Mucosa of stomach (tissue), 1 donor: ENCODE measurements around the gene UBL4A.

Experiments used
- H3K27me3 ChIP-seq: one replicate; pipeline ENCODE4 v1.7.0; 2013; ENCODE audit warnings: mild to moderate bottlenecking, low read length; ENCODE audit not compliant: control insufficient read depth, insufficient read depth
- H3K36me3 ChIP-seq: one replicate; pipeline ENCODE4 v1.7.0; 2013; ENCODE audit warnings: low read length; ENCODE audit not compliant: control insufficient read depth, insufficient read depth
- H3K4me1 ChIP-seq: one replicate; pipeline ENCODE4 v1.7.0; 2013; ENCODE audit warnings: mild to moderate bottlenecking, low read length; ENCODE audit not compliant: control insufficient read depth, insufficient read depth
- H3K4me3 ChIP-seq: one replicate; pipeline ENCODE4 v1.7.0; 2013; ENCODE audit warnings: low read length
- H3K9ac ChIP-seq: one replicate; pipeline ENCODE4 v1.7.0; 2013; ENCODE audit warnings: mild to moderate bottlenecking, low read length, moderate library complexity
- H3K9me3 ChIP-seq: one replicate; pipeline ENCODE4 v1.7.0; 2013; ENCODE audit warnings: mild to moderate bottlenecking, low read length, moderate library complexity; ENCODE audit not compliant: control insufficient read depth
- donor health status: Pancreatic carcinoma.

The UBL4A gene

DNA sequence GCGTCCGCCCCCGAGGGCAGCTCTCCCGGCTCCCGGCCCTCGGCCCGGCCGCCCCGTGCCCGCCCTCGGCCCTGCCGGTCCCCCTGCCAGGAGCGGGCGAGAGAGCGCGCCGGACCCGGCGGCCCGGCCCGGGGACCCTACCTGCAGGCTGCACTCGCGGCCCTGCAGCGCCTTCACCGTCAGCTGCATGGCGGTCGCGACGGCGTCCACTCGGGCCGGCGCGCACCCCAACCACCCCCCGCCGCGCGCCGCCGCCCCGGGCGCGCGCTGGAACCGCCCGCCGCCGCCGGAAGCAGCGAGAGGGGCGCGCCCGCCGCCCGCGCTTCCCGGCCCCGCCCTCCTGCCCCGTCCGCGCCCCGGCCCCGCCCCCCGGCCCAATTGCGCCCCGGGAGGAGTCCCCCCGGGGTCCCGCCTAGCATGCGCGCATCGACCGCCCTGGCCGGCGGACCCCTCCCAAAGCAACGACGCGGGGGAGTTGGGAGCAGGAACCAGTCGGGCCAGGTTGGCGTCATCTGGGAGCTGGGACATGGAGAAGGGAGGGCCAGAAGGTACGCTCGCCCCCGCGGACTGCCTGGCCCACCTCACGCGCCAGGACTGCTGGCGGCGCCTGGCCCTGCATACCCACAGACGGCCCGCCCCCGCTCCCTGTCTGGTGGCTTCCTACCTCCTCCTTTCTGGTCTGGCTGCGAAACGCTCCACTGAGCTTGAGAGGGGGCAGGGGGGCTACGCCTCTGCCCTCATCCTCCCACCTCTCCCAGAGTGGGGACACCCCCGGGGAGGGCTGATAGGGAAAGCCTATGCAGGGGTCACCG is at the start of gene UBL4A:
UBL4A (minus strand) TSS at position 220 of the 812 bp plus-strand sequence; CDS start at position 189, 31 bp downstream.
- Histone ChIP-seq H3K27me3 (no peaks in the 10 kb centered on the region), H3K4me1 (peaks cover 24% of the 10 kb centered on the region), H3K9me3 (no peaks in the 10 kb centered on the region), H3K36me3 (no peaks in the 10 kb centered on the region), H3K4me3 (peak within 1 kb of the TSS; percentile 36), H3K9ac (peak within 1 kb of the TSS; percentile 59)

- no peaks in the 10 kb centered on the region for H3K36me3 ChIP-seq
- no peaks in the 10 kb centered on the region for H3K9me3 ChIP-seq
- H3K4me1 ChIP-seq = peaks cover 8% of the 10 kb centered on the region
- no peak overlapping the region for H3K9ac ChIP-seq
- no peak overlapping the region for H3K4me3 ChIP-seq
- no peaks in the 10 kb centered on the region for H3K27me3 ChIP-seq
Measured at GRCh38 chrX:154535892-154536291, 49.5 kb upstream of the UBL4A start.

DNA sequence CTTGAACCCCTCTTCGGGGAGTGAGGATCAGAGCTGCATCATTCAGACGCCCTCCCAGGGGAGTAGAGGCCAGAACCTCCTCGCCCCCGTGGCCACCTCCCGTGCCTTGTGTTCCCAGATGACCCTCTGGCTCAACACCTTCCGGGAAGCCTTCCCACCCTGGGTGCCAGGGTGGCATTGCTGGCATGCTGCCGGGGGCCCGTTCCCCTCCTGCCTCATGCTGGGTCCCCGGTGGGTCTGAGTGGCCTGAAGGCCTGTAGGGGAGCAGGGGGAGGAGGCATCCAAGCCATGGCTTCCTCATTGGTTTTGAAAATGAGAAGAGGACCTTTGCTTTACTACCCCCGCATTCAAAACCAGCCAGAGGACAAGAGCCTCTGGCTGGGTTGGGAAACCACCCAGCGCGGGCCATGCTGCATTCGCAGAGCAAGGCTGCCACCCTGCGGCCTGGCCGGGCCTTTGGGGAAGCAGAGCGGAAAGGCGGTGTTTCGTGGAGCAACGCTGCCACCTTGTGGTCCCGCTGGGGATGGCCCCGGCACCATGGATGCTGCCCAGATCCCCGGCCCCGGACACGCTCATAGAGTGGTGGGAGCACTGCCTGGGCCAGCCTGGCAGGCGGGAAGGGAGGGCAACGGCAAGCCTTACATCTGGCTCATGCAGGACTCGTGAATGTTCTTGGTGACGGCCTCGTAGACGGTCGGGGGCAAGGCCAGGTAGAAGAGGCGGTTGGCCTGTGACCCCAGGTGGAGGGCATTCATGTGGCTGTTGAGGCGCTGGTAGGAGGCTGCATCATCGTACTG is 48.3 kb upstream of the UBL4A start:
- no peak overlapping the region for H3K4me3 ChIP-seq
- no peak overlapping the region for H3K9ac ChIP-seq

GRCh38 chrX:154532690-154533089 is 46.3 kb upstream of the UBL4A start:
- no peaks in the 10 kb centered on the region for H3K27me3 ChIP-seq
- H3K9ac ChIP-seq = no peak overlapping the region
- H3K36me3 ChIP-seq = no peaks in the 10 kb centered on the region
- H3K9me3 ChIP-seq = no peaks in the 10 kb centered on the region
- H3K4me3 ChIP-seq = no peak overlapping the region
- H3K4me1 ChIP-seq = peaks cover 4% of the 10 kb centered on the region

More for the DNA sequence above, 48.3 kb upstream of the UBL4A start:
- peaks cover 3% of the 10 kb centered on the region for H3K4me1 ChIP-seq
- H3K36me3 ChIP-seq = no peaks in the 10 kb centered on the region
- H3K9me3 ChIP-seq = no peaks in the 10 kb centered on the region
- H3K27me3 ChIP-seq = no peaks in the 10 kb centered on the region

DNA sequence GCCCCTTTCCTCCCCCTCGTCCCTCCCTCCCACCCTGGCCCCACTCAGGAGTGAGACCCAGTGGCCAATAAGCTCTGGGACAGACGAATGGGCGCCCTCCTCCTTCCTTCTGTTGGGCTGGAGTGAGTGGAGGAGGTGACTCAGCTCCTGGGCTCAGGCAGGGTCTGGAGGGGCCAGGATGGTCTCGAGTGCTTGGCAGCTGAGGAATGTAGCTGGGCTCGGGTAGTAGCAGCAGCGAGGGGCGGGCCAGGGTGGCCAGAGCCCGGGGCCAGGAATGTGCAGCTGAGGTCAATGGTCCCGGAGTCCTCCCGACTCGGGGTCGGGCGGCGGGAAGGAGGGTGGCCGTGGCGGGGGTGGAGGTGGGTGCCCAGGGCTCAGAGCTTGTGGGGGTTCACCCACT is 45.2 kb upstream of the UBL4A start:
- no peak overlapping the region for H3K9ac ChIP-seq
- no peaks in the 10 kb centered on the region for H3K36me3 ChIP-seq
- H3K27me3 ChIP-seq = no peaks in the 10 kb centered on the region
- no peak overlapping the region for H3K4me3 ChIP-seq
- H3K9me3 ChIP-seq = no peaks in the 10 kb centered on the region
- H3K4me1 ChIP-seq = peaks cover 12% of the 10 kb centered on the region

DNA sequence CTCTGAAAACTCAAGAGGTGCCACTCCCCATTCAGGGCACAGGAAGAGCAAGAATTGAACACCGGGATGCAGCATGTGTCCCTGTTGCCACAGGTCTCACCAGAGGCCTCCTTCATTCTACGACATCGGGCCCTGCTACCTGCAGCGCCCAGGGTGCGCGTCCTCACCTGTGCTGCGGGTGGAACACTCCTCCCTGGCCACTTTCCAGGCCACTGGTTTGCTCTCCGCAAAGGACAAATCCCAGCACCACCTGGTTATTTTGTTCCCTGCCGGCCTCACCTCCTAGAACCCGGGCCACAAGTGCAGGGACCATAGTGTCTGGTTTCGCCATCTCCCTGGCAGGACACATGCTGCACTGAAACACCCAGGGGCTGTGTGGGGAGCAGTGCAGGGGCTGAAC is 43.9 kb upstream of the UBL4A start:
- no peak overlapping the region for H3K4me3 ChIP-seq
- no peaks in the 10 kb centered on the region for H3K9me3 ChIP-seq
- H3K4me1 ChIP-seq = peaks cover 12% of the 10 kb centered on the region
- no peak overlapping the region for H3K9ac ChIP-seq
- no peaks in the 10 kb centered on the region for H3K36me3 ChIP-seq
- no peaks in the 10 kb centered on the region for H3K27me3 ChIP-seq

DNA sequence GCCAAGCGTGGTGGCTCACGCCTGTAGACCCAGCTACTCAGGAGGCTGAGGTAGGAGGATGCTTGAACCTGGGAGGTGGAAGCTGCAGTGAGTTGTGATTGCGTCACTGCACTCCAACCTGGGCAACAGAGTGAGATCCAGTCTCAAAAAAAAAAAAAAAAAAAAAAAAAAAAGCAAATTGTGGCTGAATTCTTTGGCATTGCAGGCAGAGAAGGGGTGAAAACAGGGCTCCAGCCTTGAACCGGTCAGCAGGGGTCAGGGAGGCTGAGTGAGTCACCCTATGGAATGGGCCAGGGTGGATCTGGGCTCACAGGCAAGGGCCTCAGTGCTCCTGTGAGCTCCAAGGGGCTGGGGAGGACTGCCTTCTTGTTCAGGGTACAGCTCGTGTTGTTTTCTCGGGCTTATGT is 42.8 kb upstream of the UBL4A start:
- no peaks in the 10 kb centered on the region for H3K36me3 ChIP-seq

DNA sequence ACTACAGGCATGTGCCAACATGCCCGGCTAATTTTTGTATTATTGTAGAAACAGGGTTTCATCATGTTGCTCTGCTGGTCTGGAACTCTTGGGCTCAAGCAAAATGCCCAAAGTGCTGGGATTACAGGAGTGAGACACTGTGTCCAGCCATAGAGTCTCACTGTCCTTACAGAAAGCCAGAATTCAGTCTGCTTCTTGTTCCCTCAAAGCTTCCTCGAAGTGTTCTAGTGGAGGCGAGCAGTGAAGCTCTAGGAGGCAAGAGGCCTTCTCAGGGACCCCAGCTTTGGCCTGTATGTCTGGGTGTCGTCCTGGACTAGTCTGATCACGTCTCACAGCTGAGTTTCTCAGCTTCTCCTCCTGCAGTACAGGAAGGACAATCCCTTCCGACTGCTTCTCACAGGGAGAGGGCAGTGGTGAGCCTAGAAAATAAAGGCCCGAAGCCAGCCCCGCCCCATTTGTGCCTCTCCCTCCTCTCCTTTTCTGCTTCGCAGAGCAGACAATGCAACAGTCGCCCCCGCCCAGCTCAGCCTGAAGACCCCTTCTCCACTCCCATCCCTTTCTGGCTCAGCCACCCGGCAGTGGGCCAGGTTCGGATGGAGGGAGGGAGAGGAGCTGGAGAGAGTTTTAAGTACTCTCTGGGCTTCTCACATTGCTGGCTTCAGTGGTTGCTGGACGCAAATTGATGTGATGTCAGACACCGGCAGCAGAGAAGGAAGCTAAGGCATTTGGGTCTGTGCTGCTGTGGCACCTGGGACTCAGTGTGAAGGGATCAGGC is 40.7 kb upstream of the UBL4A start:
- H3K9me3 ChIP-seq = no peaks in the 10 kb centered on the region
- peak overlapping the region; percentile 64 for H3K9ac ChIP-seq
- no peak overlapping the region for H3K4me3 ChIP-seq
- no peaks in the 10 kb centered on the region for H3K36me3 ChIP-seq
- H3K27me3 ChIP-seq = no peaks in the 10 kb centered on the region
- peaks cover 13% of the 10 kb centered on the region for H3K4me1 ChIP-seq

More for the DNA sequence above, 42.8 kb upstream of the UBL4A start:
- Histone ChIP-seq H3K4me3 (no peak overlapping the region), H3K9ac (no peak overlapping the region), H3K9me3 (no peaks in the 10 kb centered on the region), H3K27me3 (no peaks in the 10 kb centered on the region), H3K4me1 (peaks cover 13% of the 10 kb centered on the region)

- no peaks in the 10 kb centered on the region for H3K27me3 ChIP-seq
- no peak overlapping the region for H3K9ac ChIP-seq
- no peaks in the 10 kb centered on the region for H3K36me3 ChIP-seq
- peaks cover 13% of the 10 kb centered on the region for H3K4me1 ChIP-seq
- H3K9me3 ChIP-seq = no peaks in the 10 kb centered on the region
- H3K4me3 ChIP-seq = no peak overlapping the region
Measured at GRCh38 chrX:154525606-154526490, 39.4 kb upstream of the UBL4A start.

DNA sequence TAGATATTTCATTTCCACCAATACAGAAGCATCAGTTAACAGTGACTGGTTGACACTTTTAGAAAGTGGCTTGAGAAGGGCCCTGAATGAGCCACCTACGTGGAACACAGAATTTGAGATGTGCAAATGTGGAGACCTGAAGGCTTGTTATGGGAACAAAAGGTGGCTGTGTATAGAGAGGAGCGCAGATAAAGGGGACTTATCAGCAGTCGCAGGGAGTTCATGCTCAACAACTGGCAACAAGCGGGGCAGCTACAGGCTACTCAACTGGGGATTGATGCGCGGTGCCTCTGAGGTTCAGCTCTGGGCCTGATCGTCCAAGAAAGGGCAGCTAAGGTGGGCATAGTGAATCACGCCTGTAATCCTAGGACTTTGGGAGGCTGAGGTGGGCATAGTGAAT is 33.0 kb upstream of the UBL4A start:
- Histone ChIP-seq H3K27me3 (no peaks in the 10 kb centered on the region), H3K9ac (no peak overlapping the region), H3K4me1 (peaks cover 9% of the 10 kb centered on the region), H3K36me3 (no peaks in the 10 kb centered on the region), H3K4me3 (no peak overlapping the region), H3K9me3 (no peaks in the 10 kb centered on the region)

- Histone ChIP-seq H3K4me3 (no peak overlapping the region), H3K36me3 (no peaks in the 10 kb centered on the region), H3K4me1 (peaks cover 9% of the 10 kb centered on the region), H3K9ac (peak overlapping the region; percentile 80), H3K9me3 (no peaks in the 10 kb centered on the region), H3K27me3 (no peaks in the 10 kb centered on the region)
Measured at GRCh38 chrX:154517101-154517781, 30.8 kb upstream of the UBL4A start.
